ENCODE data around the gene RNF4. TPM values are rescaled to one million over a fixed set of nuclear protein-coding genes. Genes with fewer than 3 reads are reported as not detected.
A peak's percentile ranks its signal among the peaks of the same experiment; 100 is the strongest.
"Not testable (repeated sequence)": the region's sequence is repeated elsewhere in the genome, so short reads cannot be mapped to it uniquely, and the experiment has no call there.

RNF4 gene
- polyA plus RNA-seq, 1 donor = 34.0 TPM

DNA sequence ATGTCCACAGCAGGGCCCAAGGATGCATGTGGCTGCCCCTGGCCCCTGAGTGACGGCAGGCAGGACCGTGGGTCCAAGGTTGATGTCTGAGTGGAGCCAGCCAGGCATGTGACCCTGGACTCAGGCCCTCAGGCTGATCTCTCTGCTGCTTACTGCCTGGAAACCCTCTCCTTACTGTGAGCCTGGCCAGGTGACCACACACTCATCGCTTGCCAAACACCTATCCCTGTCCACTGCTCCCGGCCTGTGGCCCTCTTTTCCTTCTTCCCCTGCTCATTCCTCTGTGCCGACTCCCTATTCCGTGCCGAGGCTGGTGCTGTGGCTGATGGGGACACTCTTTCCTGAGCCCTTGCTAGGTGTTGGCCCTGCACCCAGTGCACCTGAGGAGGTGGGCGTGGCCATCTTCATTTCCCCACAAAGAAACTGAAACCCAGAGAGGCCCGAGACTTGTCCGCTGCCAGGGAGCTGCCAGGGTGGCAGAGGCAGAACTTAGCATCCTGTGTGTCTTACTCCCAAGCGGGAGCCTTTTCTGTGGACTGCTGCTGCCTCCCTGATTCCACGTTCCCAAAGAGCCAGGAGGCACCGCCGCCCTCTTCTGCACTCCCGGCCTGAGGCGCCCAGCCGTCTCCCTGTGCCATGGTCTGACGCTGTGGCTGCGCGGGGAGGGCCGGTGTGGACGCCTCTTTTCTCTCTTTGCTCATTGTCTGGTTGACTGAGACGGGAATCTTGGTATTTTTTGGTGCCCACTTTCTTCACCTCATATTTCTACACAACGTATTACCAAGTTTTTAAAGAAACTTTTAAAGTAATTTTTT is 11.2 kb upstream of the RNF4 start:
- DNase-seq (ENCODE audit: low read depth) = no peak

DNA sequence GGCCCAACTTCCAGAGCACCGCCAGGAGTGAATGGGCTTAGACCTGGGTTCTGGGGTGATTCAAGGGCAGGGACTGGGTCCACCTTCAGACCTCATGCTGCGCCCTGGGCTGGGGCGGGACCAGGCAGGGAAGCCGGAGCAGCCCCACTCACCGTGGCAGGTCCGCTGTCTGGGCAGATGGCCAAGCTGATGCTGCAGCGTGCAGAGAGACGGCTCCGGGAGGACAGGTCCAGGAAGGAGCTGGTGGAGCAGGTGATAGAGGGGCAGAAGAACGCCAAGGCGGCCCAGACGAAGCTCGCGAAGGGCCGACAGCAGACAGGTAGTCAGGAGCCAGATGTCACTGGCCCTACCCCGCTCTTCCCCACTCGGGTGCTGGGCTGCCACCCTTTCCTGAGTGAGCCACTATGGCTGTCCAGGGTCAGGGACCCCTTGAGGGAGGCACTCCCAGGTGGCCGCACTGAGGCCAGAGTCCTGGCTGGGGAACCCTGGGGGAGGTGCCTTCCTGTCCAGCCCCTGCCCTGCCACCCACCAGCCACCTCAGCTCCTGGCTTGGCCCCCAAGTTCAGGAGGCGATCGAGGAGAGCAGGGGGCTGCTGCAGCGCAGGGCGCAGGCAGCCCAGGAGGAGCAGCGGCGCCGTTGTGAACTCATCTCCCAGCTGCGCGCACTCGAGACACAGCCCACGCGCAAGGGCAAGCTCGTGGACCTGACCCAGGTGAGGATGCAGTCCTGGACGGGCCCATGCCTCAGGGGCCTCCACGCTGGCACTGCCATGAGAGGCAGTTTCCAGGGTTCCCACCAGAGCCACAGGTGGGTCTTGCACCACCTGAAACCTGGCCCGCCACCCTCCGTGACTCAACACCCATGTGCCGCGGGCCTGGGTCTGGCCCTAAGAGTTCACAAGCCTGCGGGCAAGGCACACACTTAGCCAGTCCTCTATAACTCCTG is 10.1 kb upstream of the RNF4 start:
- DNase-seq (ENCODE audit: low read depth) = no peak

DNA sequence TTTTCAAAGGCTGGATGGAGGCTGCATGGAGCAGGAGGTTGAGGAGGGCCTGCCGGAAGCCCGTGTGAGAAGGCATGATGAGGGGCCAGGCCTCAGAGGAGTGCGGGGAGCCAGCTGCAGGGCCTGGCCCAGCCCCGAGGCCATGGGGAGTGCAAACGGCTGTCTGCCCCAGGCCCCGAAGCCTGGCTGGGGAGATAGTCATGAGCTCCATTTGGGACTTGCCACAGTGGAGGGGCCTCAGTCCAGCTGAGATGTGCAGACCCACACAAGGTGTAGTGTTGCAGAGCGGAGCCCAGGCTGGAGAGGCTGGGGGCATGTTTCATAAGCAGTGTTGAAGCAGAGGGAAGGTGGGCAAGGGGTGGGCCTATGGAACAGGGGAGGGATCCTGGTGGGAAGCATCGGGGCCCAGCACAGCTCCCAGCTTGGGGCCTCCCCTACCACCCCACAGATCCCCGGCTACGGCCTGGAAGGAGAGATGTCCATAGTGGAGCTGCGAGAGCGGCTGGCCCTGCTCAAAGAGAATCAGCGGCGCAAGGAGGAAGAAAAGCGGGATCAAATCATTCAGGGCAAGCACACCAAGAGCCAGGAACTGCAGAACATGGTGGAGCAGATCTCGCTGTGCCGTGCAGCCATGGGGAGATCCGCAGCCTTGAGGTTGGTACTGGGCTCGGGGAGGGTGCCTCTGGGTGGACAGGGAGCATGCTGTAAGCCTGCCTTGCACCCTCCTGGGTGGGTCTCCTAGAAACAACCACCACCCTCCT is 9.1 kb upstream of the RNF4 start:
- DNase-seq (ENCODE audit: low read depth) = no peak

DNA sequence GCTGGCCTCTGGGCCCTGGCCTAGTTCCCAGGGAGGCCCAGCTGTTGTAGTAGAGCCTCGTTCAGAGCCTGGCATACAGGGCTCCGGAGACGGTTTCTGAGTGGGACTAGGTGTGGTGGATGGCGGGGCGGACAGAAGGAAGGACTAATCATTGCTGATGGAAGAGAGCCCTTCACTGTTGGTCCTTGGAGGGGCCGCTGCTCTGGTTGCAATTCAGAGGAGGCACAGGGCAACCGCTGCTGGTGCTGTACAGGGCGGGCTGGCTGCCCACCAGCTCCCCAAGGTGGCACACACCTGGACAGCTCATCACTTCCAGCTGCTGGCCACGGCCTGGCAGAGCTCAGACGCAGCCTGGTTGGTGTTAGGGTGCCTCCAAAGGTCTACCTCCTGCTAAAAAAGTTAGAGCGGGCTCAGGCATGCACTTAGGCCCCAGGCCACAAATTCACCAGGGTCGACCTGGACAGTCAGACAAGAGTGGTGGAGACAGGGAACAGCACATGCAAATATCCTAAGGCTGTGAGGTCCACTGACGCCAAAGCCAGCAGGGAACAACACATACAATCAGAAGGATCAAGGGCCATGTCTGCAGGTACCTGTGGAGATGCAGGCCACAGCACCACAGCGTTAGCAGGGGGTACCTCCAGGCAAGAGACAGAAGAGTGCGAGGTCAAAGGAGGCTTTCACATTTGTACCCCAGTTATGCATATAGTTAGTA is 7.5 kb upstream of the RNF4 start:
- no peak for DNase-seq (ENCODE audit: low read depth)

DNA sequence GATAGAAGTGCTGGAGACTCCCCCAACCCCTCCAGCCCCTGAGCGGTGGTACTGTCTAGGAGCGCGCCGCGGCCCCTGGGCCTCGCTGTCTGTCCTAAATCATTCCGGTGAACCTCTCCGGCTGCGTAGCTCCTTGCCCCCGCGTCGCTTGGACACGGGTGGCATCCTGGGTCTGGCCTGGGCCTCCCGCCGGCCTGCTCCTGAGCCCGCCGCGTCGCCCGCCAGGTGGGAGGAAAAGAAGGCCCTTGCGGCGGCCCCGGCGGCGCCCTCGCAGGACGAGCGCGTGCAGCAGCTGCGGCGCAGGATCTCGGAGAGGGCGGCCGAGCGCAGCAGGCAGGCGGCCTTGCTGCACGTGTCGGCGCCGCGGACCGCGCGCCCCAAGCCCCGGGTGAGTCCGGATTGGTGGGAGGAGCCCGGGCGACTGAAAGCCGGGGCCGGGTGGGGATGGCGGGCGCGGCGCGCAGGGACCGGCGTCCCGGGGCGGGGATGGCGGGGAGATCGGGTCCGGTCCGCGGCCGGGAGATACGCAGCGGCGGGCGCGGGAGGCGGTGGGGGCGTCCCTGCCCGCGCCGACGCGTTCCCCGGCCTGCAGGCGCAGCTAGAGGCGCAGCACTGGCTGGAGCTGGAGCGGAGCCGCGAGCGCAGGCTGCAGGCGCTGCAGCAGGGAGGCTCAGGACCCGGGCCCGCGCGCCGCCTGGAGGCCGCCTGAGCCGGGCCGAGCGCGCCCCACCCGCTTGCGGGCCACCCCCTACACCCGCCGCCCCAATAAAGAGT is 6.5 kb upstream of the RNF4 start:
- DNase-seq (ENCODE audit: low read depth) = peak; percentile 51

DNA sequence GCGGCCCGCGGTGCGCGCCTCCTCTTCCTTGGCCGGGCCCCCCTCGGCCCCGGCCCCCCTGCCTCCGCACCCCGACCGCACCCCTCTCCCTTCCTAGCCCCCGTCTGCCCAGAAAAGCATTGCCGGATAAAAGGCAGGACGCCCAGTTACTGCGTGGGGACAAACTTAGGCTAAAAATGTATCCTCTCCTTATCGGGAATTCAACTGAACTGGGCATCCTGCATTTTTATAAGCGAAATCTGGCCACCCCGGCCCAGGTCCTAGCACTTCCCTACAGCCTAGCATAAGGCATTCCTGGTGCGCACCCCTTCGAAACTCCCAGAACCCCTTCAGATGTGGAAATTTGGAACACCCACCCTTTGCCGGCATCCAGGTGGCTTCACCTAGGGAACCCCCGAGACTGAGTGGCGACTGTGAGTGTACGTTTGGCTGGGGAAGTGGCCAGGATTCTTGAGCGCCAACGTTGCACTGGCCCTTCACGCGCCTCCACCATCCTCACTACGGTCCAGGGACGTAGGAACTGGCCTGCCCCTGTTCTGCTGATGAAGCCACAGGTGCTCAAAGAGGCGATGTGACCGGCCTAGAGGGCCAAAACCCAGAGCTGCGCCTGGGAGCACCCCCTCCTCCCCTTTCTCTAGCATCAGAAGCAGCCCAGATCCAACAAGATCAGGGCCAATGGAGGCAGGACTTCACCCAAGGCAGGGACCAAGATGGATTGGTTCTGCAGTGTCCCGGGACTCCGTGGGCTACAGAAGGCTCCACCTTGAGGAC is 5.7 kb upstream of the RNF4 start:
- DNase-seq (ENCODE audit: low read depth) = no peak

DNA sequence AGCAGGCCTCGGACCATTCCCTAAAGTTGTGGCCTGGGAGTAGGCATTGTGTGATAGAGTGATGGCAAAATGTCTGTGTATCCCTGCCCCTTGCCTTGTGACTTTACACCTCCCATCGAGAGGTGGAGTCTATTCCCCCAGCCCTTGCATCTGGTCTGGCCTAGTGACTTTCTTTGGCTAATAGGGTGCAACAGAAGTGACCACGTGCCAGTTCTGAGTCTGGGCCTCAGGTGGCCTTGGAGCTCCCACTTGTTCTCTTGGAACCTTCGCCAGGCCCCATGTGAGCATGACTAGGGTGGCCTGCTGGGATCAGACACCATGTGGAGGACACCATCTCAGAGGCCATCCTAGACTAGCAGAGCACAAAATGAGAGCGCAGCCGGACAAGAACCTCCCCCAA is 3.9 kb upstream of the RNF4 start:
- DNase-seq (ENCODE audit: low read depth) = no peak

DNA sequence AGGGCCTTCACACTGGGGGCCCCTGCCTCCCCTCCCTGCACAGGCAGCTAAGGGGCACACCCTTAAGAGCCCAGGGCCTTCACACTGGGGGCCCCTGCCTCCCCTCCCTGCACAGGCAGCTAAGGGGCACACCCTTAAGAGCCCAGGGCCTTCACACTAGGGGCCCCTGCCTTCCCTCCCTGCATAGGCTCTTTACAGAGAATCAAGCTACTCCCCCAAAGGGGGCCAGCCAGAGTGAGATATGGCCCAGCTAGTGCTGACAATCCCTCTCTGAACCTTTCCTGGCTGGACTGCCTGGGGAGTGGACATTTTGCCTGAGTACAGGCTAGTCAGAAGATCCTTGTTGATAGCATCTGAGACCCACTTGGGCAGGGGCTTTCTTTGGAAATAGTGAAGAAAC is 3.4 kb upstream of the RNF4 start:
- DNase-seq (ENCODE audit: low read depth) = not testable (repeated sequence)

DNA sequence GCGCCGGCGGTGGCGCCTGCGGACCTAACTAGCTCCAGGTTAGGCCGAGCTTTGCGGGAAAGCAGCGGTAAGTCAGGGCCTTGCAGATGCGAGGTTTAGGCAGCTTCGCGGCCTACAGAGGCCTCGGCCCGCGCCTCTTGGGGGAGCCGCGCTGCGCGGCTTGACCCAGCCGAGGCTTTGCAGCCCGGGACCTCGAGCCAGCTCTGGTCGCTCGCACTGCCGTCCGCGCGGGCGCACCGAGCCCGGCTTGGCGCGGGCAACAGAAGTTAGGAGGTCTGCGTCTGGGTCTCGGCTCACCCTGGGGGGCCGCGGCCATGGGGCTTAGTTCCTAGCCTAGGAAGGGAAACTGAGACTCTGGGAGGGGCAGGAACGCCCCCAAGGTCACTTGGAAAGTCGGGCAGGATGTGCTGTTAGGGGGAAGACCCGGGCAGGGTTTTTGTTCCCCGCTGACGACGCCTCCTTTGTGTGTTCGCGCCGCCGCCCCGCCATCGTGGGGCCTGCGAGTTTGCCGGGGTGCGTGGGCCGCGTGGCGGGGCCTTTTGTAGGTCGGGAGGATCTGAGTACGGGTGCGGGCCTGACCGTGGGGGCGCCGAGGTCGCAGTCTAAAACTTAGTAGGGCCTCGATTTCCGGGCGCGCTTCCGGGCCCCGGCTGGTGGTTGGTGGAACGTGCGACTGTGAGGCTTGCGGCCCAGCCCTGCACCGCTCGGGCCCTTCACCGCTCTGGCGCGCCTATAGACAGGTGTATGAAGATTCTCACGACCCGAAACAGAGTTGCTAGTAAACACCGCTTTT is 482 bp downstream of the RNF4 start:
- no peak for DNase-seq (ENCODE audit: low read depth)

DNA sequence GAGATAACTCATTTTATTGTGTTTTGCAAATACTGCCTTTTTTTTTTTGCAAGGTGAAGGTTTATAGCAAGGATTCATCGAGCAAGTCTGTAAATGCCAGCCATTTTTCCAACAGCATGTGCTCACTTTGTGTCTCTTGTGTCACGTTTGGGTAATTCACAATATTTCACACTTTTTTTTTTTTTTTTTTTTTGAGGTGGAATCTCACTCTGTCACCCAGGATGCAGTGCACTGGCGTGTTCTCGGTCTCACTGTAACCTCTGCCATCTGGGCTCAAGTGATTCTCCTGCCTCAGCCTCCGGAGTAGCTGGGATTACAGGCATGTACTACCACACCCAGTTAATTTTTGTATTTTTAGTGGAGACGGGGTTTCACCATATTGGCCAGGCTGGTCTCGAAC is 1.9 kb downstream of the RNF4 start:
- no peak for DNase-seq (ENCODE audit: low read depth)

DNA sequence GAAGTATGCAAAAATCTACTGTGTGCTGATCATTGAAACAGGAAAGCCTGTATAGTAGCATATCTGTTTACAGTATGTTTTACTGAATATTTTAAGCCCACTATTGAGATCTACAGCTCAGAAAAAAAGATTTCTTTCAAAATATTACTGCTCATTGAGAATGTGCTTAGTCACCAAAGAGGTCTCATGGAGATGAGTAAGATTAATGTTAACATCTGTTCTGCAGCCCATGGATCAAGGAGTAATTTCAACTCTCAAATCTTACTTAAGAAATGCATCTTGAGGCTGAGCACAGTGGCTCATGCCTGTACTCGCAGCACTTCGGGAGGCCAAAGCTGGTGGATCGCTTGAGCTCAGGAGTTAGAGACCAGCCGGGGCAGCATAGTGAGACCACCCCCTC is 3.3 kb downstream of the RNF4 start:
- no peak for DNase-seq (ENCODE audit: low read depth)

DNA sequence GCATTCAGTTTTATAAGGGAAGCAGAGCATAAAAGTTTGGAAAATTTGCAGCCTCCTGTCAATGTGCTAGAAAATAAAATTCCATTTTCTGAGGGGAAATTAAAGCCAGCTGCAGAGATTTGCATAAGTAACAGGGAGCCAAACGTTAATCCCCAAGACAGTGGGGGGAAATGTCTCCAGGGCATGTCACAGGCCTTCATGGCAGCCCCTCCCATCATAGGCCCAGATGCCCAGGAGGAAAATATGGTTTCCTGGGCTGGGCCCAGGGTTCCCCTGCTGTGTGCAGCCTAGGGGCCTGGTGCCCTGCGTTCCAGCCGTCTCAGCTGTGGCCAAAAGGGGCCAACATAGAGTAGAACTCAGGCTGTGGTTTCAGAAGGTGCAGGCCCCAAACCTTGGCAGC is 9.3 kb downstream of the RNF4 start:
- no peak for DNase-seq (ENCODE audit: low read depth)

DNA sequence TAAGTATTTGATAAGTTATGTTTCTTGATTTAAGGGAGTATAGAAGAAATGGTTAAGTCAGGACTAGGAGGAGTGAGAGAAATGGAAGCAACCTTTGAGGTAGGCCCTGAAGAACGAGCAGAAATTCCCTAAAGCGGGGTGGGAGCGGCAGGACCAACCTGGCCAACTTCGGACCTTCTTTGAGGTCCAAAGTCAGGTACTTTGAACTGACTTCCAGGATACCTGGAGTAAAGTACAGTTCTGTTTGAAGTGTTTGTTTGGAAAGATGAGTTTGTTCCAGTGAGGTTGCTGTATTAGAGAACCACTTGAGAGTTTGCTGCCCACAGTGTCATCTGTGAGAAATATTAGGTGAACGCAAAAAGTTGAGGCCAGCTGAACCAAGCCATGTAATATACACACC is 11.7 kb downstream of the RNF4 start:
- DNase-seq (ENCODE audit: low read depth) = no peak

DNA sequence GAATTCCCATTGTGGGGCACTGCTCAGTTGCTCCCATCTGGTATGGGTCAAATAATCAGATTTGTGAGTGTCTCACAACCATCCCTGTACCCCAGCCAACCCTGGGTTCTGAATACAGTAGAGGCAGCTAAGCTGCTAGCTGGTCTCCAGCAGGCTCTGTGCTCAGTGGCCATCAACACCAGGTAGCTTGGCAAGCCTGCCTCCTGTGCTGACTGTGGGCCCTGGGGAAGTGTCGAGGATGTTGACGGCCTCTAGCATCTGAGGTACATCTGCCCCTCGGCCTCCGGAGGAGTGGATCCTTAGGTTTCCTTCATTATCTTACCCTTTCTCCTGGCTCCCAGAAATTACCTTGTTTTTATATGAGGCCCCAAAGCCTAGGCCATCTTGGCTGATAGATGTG is 13.3 kb downstream of the RNF4 start:
- DNase-seq (ENCODE audit: low read depth) = no peak

DNA sequence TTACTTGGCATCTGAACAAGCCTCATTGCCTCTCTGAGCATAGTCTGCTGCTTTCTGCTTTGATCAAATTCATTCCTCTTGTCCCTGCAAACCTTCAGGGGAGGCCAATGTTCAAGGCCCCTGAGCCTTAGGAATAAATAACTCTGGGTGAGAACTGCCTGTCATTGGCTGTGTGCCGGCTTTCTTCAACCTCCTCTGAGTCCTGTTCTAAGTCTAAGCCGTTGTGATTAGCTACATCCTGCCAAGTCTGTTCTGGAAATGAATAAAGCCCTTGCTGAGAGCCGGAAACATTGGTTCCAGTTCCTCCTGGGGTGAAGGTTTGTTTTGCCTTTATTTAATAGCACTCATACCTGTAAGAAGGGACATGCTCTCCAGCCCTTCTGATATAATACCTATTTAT is 13.8 kb downstream of the RNF4 start:
- no peak for DNase-seq (ENCODE audit: low read depth)

DNA sequence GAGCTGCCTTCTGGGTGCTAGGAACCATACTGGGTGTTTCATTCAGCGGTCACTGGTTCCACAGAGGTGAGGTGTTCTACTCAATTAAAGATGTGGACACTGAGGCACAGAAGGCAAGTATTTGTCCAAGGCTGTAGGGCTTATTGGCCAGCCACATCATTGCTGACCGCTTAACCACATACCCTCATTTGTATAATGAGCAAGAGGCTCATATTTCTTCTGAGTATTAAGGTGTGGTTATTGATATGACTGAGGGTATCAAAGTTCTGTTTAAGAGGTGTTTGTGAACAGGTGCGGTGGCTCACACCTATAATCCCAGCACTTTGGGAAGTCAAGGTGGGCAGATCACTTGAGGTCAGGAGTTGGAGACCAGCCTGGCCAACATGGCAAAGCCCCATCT is 14.3 kb downstream of the RNF4 start:
- DNase-seq (ENCODE audit: low read depth) = no peak

DNA sequence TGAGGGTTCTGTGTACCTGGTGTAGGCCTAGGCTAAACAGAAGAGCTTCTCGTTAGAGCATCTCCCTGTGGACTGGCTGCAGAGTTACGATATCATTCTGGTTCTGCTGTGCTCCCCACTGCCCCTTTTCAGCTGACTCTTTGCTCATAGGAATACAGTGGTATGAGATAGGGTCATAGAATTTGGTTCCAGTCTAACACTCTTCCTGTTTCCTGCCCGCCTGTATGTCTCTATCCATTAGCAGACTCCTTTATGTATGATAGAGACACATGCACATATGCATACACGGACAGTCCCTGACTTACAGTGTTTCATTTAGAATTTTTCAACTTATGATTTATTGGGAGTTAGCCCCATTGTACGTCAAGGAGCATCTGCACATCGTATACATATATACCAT is 15.3 kb downstream of the RNF4 start:
- no peak for DNase-seq (ENCODE audit: low read depth)

DNA sequence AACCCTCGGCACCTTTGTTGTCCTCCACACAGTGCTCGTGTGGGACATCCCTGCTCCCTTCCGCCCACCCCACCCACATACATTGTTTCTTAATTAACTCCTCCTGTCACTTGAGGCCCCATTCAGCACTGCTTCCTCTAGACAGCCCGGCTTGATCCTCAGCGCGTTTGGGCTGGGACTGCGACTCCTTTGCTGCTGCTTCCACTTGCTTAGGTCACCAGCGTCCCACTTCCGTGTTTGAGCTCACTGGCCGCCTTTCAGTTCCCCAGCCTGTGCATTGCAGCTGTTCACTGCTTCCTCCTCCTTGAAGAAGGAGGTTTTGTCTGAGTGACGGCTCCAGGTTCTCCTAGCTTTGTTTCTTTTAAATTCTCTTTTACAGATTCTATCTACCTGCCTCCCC is 16.1 kb downstream of the RNF4 start:
- DNase-seq (ENCODE audit: low read depth) = peak; percentile 40

DNA sequence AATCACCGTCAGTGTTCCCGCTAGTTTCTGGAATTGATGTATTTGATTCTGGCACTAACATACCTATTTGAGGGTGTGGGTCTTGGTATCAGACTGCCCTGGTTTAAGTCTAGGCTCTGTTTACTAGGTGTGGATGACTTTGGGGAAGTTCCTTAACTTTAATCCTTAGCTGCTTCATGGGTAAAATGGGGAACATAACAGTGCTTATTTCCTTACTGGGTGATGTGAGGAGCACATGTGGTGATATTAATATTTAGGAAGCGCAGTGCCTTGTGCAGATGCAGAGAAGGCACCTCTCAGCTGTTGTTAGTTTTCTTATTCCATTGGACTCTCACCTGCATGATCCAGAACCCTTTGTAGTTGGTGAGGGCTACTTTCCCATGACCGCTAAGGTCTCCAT is 17.1 kb downstream of the RNF4 start:
- DNase-seq (ENCODE audit: low read depth) = no peak
